Suppressor macrophage (primary cell): ENCODE data around the gene POU2F2.
"Not testable (repeated sequence)": the region's sequence is repeated elsewhere in the genome, so short reads cannot be mapped to it uniquely, and the experiment has no call there.

ENCODE experiments used
- DNase-seq, 4 experiments: peaks; one replicate each; pipeline ENCODE4 v3.0.0-alpha.2; 2020 to 2022

Gene POU2F2

GRCh38 chr19:42124386-42124901 is 7.8 kb downstream of the POU2F2 start:
- DNase-seq: no peak

- no peak for DNase-seq
These were observed 8.5 kb downstream of the POU2F2 start for GRCh38 chr19:42123765-42124164.

GRCh38 chr19:42122691-42123607 is 9.3 kb downstream of the POU2F2 start:
- no peak for DNase-seq

GRCh38 chr19:42121656-42122069 is 10.6 kb downstream of the POU2F2 start:
- DNase-seq: peak; percentile 88 to 94 (median 94)

- DNase-seq: peak in 2 of 4 experiments; percentile 42 to 51
These were observed 11.1 kb downstream of the POU2F2 start for GRCh38 chr19:42121036-42121621.

- DNase-seq: no peak
These were observed 11.8 kb downstream of the POU2F2 start for GRCh38 chr19:42120276-42120980.

GRCh38 chr19:42117076-42117475 is 15.2 kb downstream of the POU2F2 start:
- no peak for DNase-seq

- no peak for DNase-seq
These were observed 15.8 kb downstream of the POU2F2 start for GRCh38 chr19:42116308-42117075.

- DNase-seq: no peak
These were observed 16.5 kb downstream of the POU2F2 start for GRCh38 chr19:42115705-42116104.

GRCh38 chr19:42115219-42115618 is 17.0 kb downstream of the POU2F2 start:
- no peak for DNase-seq

- no peak for DNase-seq
These were observed 17.8 kb downstream of the POU2F2 start for GRCh38 chr19:42114412-42114811.

- DNase-seq: no peak
These were observed 18.5 kb downstream of the POU2F2 start for GRCh38 chr19:42113641-42114348.

GRCh38 chr19:42111811-42112210 is 20.4 kb downstream of the POU2F2 start:
- no peak for DNase-seq

GRCh38 chr19:42111384-42111783 is 20.9 kb downstream of the POU2F2 start:
- DNase-seq: no peak

GRCh38 chr19:42110658-42111057 is 21.6 kb downstream of the POU2F2 start:
- no peak for DNase-seq

- no peak for DNase-seq
These were observed 22.4 kb downstream of the POU2F2 start for GRCh38 chr19:42109896-42110295.

GRCh38 chr19:42108527-42109389 is 23.5 kb downstream of the POU2F2 start:
- peak; percentile 93 to 95 (median 94) for DNase-seq

GRCh38 chr19:42105368-42105767 is 26.9 kb downstream of the POU2F2 start:
- DNase-seq: no peak

- no peak for DNase-seq
These were observed 29.4 kb downstream of the POU2F2 start for GRCh38 chr19:42102877-42103276.

GRCh38 chr19:42100241-42100640 is 32.0 kb downstream of the POU2F2 start:
- DNase-seq: not testable (repeated sequence)
